HG03103 (cell line): ENCODE data around the gene NDUFA11.

Experiments
- ATAC-seq: cut with Tn5 transposase; IDR thresholded peaks from one replicate; pipeline ENCODE4 v1.9.1; 2021; ENCODE audit warnings: low read depth; ENCODE audit not compliant: unreplicated experiment

NDUFA11 gene

GRCh38 chr19:5903624-5904351, at the start of gene NDUFA11:
Gene NDUFA11 (minus strand): TSS chr19:5903790. CDS start chr19:5903708, 82 bp downstream.
- ATAC-seq = peak; percentile 23

- no peak for ATAC-seq
Measured at GRCh38 chr19:5953030-5953589, 49.5 kb upstream of the NDUFA11 start.

GRCh38 chr19:5952193-5953029, 48.8 kb upstream of the NDUFA11 start:
- ATAC-seq = no peak

- ATAC-seq = no peak
Measured at GRCh38 chr19:5951338-5951861, 47.8 kb upstream of the NDUFA11 start.

- no peak for ATAC-seq
Measured at GRCh38 chr19:5950741-5951140, 47.2 kb upstream of the NDUFA11 start.

GRCh38 chr19:5949792-5950305, 46.3 kb upstream of the NDUFA11 start:
- ATAC-seq = no peak

GRCh38 chr19:5948752-5949564, 45.4 kb upstream of the NDUFA11 start:
- ATAC-seq = no peak

DNA sequence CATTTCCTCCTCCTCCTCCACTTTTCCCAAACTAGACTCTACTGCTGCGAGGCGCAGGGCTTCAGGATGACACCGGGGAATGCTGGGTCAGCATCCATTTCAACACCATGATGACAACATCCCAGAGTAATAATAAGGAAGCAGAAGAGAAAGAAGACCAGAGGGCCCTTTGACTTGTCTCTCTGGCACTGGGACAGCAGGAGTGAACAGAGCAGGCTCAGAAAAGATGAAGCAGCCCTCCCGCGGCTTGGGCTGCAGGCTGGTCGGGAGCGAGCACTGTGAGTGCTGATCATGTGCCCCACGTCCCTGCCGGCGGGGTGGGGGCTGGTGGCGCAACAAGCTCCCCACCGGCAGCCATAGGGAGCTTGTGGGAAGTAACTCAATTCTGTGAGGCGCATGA, 43.8 kb upstream of the NDUFA11 start:
- ATAC-seq = no peak

DNA sequence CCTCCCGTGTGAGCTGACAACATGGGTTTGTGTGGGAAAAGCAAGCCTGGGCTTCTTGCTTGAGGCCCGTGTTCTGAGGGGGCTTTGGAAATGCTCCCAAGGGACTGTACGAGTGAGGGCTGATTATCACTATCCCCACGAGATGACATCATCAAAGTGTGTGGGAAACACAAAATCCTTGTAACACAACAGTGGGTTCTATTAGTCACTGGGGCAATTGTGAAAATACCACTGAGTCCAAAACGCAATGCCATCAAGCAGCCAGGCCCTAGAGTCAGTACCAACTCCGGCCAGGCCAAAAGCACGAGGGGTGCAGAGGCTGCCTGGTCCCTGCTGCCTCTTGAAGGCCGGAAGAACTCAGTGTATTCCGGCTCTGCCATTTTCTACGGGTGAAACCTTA, 40.0 kb upstream of the NDUFA11 start:
- no peak for ATAC-seq

DNA sequence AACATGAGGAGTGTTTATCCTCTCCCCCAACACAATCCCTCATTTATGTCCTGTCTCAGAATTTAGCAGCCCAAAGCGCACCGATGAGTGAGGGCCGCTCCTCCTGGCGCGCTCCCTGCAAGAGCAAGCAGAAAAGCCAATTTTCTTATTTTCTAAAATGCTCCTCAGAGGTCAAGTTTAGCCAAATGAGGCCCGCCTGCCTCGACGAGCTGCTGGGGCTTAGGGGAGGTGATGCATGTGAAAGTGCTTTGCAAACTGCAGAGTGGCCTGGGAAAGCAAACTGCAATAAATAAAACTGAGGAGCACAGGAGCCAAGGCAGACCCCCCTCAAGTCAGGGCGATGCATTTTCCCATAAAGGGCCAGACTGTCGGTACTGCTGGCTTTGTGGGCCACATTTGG, 39.5 kb upstream of the NDUFA11 start:
- no peak for ATAC-seq

DNA sequence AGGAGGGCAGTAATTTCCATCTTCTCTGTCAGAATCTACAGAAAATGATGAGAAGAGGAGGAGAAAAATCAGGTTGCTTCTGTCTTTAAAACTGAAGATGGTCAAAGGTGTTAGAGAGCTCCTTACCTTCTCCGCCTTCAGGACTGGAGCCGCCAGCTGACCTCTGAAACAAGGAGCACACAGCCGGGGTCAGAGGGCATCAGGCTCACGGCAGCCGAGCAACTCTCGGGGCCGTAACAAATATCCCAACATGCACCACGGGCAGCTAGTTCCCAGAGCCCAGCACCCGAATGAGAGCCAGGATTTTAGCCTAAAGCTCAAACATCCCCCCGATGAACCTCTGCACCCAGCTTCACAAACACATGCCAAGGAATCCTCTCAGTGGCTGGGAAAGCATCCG, 38.1 kb upstream of the NDUFA11 start:
- no peak for ATAC-seq

GRCh38 chr19:5940260-5941208, 36.9 kb upstream of the NDUFA11 start:
- ATAC-seq = no peak

- ATAC-seq = no peak
Measured at GRCh38 chr19:5937550-5937949, 34.0 kb upstream of the NDUFA11 start.

- ATAC-seq = no peak
Measured at GRCh38 chr19:5936292-5936592, 32.7 kb upstream of the NDUFA11 start.

DNA sequence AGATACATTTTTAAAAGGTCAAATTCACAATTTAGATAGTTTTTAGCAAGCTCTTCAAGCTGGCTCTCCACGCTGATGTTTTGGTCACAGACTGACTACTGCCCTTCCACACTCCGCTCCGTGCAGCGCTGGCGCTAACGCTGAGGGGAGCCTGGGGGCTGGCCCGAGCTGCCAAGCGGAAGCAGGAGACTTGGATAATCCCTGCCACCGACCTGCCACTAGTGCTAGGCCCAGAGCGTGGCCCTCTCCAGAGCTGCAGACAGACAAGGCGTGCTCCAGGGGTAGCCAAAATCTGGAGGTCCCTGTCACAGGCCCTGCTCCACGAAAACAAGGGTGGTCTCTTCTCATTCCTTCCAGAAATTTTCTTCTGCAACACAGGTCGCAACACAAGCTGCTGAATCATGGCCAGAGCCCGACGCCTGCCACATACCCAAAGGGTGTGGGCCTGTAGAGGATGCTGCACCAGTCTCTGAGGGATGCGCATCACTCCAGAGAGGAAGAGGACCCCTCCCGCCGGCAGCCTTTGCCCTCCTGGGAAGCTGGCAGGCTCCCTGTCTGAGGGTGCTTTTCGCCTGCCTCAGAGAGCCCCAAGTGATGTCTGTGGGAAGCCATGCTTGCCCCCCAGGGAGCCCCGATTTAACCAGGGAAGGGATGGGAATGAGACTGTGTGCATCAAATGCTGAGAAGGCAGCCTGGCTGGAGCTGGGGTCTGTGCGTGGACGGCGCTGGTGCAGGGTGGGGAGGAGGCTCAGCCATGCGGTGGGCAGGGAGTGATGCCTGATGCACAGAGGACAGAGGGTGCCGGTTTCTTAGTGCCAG, 32.1 kb upstream of the NDUFA11 start:
- ATAC-seq = no peak

GRCh38 chr19:5934774-5935472, 31.3 kb upstream of the NDUFA11 start:
- ATAC-seq = no peak

GRCh38 chr19:5934069-5934401, 30.4 kb upstream of the NDUFA11 start:
- ATAC-seq = no peak
